Endometrial microvascular endothelial cells (primary cell): ENCODE measurements around the gene NAV2. TPM values are rescaled to one million over a fixed set of nuclear protein-coding genes. Genes with fewer than 3 reads are reported as not detected.

ENCODE experiments used
- in situ Hi-C: cut with HindIII; loops from 2 replicates; pipeline ENCODE4 v1.10.0; 2017; ENCODE audit warnings: low sequenced_read_pairs, low pct_unique_long_range_greater_than_20kb; ENCODE audit errors: inconsistent ontology term
- total RNA-seq: library from RNA; depleted of rRNA; stranded (reverse); fragments of >200 nt; gene quantifications from one replicate; pipeline ENCODE4 v1.2.3, GENCODE V29; 2015; ENCODE audit errors: inconsistent ontology term

NAV2 gene
- total RNA-seq, 1 donor from 2014 or later = 27.0 TPM

DNA sequence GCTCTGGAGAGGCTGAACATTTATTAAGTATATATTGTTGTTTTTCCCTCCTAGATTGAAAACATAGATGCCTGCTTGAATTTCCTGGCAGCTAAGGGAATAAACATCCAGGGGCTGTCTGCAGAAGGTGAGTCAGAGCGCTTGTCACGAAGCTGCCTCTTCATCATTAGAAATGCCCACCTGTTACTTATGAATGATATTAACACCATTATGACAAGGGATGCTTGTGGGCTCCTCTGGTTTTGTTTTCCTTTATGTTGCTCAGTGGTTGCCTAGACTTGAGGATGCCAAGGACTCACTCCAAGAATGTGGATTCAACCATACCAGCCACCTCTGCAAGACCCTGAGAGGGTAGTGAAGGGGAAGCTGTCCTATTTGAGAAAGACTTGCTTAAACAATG is 156.2 kb downstream of the NAV2 start:
- in situ Hi-C loops = no loop called here

DNA sequence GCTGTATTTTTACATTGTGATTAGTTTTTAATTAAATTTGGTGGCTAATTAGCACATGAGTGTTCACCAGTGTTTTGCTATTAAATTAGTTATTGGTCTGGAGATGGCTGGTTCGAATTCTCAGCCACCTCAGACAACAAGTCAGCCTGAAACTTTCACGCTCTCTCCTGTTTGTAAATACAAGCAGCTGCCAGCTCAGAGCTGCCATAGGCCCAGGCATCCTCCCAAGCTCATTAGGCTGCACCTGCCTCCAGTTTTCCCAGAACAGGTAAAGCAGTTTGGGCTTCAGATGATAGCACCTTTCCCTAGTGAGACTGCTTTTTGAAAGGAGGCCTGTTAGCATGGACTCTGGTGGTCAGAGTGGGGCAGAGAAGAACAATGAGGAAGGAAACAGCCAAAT is 156.8 kb downstream of the NAV2 start:
- in situ Hi-C loops = no loop called here

- in situ Hi-C loops = no loop called here
Measured at GRCh38 chr11:19869946-19870589, 157.4 kb downstream of the NAV2 start.

GRCh38 chr11:19871531-19871930 is 158.9 kb downstream of the NAV2 start:
- in situ Hi-C loops = no loop called here

- in situ Hi-C loops = no loop called here
Measured at GRCh38 chr11:19872512-19873145, 160.0 kb downstream of the NAV2 start.

DNA sequence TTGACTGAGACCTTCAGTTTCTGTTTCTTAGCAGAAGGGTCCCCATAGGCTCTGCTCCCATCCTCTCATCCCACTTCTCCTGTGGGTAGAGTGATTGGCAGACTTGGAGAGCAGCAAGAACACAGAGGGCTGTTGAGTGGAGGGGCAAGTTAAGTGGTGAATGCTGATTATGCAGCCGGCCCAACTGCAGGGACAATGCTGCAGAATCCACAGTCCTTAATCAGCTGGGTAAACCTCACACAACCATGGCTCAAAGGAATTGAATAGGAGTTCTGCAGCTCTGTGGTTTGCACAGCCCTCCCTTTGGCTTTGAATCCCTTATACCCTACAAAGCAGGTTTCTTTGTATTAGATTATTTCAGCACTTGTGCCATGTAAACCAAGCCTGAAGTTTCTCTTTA is 161.1 kb downstream of the NAV2 start:
- in situ Hi-C loops = no loop called here

- in situ Hi-C loops = no loop called here
Measured at GRCh38 chr11:19874266-19874665, 161.6 kb downstream of the NAV2 start.

GRCh38 chr11:19876750-19877149 is 164.1 kb downstream of the NAV2 start:
- in situ Hi-C loops = loop anchor here (25.0 kb wide), 1 partner anchor 314 kb away; no protein-coding TSS in a partner anchor

GRCh38 chr11:19878520-19878919 is 165.9 kb downstream of the NAV2 start:
- in situ Hi-C loops = loop anchor here (25.0 kb wide), 1 partner anchor 316 kb away; no protein-coding TSS in a partner anchor

DNA sequence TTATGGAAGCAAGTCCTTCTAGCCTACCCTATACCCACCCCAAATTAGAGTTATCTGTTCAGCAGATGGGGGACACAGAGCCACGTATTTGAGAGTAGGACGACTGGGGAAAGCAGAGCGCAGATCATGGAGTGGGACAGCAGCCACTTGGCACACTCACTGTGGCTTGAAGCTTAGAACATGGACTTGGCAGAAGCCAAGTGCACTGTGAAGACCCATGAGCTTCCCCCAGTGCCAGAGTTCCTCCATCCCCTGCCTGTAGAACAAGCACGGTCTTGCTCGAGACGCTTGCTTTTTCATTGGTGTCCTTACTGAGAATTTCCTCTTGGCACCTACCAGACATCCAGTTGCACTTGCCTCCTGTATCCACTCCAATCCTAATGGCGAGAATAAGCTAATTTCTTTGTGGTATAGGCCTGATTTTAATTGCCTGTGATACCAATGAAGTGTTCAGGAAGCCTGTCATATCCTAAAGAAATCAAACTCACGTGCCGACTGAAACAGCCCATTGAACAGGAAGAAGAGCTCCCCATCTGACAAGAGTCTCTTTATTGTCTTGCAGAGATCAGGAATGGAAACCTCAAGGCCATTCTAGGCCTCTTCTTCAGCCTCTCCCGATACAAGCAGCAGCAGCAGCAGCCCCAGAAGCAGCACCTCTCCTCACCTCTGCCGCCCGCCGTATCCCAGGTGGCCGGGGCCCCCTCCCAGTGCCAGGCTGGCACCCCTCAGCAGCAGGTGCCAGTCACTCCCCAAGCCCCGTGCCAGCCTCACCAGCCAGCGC is 166.9 kb downstream of the NAV2 start:
- in situ Hi-C loops = loop anchor here (25.0 kb wide), 1 partner anchor 317 kb away; no protein-coding TSS in a partner anchor

GRCh38 chr11:19880088-19880345 is 167.4 kb downstream of the NAV2 start:
- in situ Hi-C loops = loop anchor here (25.0 kb wide), 1 partner anchor 318 kb away; no protein-coding TSS in a partner anchor

DNA sequence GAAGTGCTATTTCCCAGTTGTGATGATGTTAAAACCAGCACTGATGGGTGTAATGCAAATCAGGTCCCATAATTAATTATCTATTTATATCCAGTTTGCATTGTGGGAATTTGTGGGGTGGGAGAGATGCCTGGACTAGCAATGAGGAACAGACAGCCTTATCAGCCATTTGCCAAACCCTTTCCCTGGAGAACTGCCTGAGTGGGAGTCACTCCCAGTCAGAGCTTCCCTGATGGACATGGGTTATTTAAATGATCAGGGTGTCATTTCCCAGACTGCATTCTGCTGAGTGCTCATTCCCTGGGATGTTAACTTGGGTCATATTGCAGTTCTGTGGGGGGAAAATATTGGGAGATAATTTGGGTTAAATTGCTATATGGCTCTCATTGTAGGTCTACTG is 168.5 kb downstream of the NAV2 start:
- in situ Hi-C loops = loop anchor here (25.0 kb wide), 1 partner anchor 319 kb away; no protein-coding TSS in a partner anchor

DNA sequence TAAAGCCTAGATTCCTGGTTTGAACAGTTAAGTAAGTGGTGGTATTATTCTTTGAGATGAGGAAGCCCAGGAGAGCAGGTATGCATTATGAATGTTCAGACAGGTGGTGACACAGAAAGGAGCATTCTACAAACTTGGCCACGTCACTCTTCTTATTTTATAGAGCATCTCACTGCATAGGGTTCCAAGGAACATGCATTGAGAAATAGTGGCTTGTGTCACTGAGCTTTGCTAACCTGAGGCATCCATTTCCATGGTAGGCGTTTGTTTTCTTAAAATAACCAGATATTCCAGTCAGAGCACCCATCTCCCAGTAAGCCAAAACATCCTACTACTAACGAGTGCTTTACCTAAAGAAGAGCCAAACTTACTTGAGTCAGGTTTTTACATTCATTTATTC is 169.7 kb downstream of the NAV2 start:
- in situ Hi-C loops = loop anchor here (25.0 kb wide), 1 partner anchor 320 kb away; no protein-coding TSS in a partner anchor

DNA sequence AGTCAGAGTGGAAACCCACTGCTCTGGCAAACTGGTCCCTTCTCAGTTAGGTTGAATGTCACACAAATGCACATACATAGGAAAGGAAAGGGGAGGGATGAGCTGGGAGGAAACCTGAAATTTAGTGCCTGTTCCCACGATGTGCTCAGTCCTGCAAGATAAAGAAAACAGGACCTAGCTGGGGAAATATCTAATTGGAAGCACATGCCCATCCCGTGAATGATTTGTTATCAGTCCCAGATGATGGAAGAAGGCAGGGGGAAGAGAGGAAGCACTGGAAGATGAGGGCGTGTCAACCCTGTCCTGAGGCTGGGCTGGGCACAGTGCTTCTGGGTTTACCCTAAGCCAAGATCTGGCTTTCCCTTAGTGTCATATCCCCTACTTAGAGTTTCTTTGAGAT is 173.9 kb downstream of the NAV2 start:
- in situ Hi-C loops = loop anchor here (25.0 kb wide), 1 partner anchor 324 kb away; no protein-coding TSS in a partner anchor

DNA sequence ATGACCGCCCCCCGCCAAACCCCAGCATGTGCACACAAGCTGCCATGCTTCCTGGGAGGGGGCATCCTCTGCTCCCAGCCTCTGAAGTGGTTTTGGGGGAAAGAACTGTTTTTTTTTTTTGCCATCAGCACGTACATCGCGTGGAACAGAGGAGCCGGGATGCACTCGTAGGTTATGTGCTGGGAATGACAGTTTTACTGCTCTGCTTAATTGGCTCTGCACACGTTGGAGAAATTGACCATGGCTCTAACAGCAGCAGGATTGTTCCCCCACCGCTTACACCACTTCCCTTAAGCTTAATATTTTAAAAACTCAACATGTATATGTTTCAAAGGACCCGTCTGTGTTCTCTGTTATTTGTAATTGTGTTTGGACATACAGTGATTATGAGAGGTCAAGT is 175.2 kb downstream of the NAV2 start:
- in situ Hi-C loops = loop anchor here (25.0 kb wide), 1 partner anchor 326 kb away; no protein-coding TSS in a partner anchor

- in situ Hi-C loops = loop anchor here (25.0 kb wide), 1 partner anchor 327 kb away; no protein-coding TSS in a partner anchor
Measured at GRCh38 chr11:19889531-19889930, 176.9 kb downstream of the NAV2 start.

DNA sequence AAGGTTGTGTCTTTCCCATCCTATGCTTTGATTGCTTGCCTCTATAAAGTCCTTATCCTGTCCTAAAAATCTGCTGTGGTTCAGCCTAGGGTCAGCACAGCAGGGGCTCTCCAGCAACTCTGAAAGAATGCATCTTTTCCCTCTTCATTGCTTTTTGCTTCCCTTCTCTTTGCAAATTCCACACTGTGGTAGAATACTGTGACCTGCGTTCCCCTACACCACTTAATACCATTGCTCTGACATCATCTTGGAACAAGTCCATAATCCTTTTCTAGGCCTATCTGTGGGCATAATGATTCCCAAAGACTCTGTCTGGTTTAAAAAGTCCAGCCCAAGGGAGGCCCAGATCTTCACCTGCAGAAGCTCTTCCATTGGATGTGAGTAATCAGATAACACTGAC is 177.7 kb downstream of the NAV2 start:
- in situ Hi-C loops = loop anchor here (25.0 kb wide), 1 partner anchor 328 kb away; no protein-coding TSS in a partner anchor

- in situ Hi-C loops = loop anchor here (25.0 kb wide), 1 partner anchor 329 kb away; no protein-coding TSS in a partner anchor
Measured at GRCh38 chr11:19891022-19891421, 178.4 kb downstream of the NAV2 start.

- in situ Hi-C loops = loop anchor here (25.0 kb wide), 1 partner anchor 330 kb away; no protein-coding TSS in a partner anchor
Measured at GRCh38 chr11:19892387-19892786, 179.8 kb downstream of the NAV2 start.
